Uterus (tissue), 4 donors: ENCODE measurements around the gene IGF2BP2. TPM values are rescaled to one million over a fixed set of nuclear protein-coding genes. Genes with fewer than 3 reads are reported as not detected.
"Not testable (repeated sequence)": the region's sequence is repeated elsewhere in the genome, so short reads cannot be mapped to it uniquely, and the experiment has no call there.

ENCODE experiments used
- DNase-seq, 2 donors: peaks; one replicate each; pipeline ENCODE4 v3.0.0-alpha.2; 2019 to 2020
- H3K27ac ChIP-seq, 2 donors: fragments of 200-600 bp; sonication (generic); 1 replicate in 1 of 2; 2 replicates in 1 of 2; pipeline ENCODE4 v1.5.1; 2016 to 2018
- H3K27me3 ChIP-seq, 2 donors: fragments of 200-600 bp; sonication (generic); one replicate each; pipeline ENCODE4 v1.5.1; 2018 to 2019; ENCODE audit warnings: control low read depth in 1 of 2
- H3K36me3 ChIP-seq, 2 donors: fragments of 200-600 bp; sonication (generic); one replicate each; pipeline ENCODE4 v1.5.1; 2019; ENCODE audit warnings: control low read depth in 1 of 2
- H3K4me1 ChIP-seq, 2 donors: fragments of 200-600 bp; sonication (generic); one replicate each; pipeline ENCODE4 v1.5.1; 2018 to 2019; ENCODE audit warnings: control low read depth in 1 of 2
- H3K4me3 ChIP-seq, 2 donors: fragments of 200-600 bp; sonication (generic); 1 replicate in 1 of 2; 2 replicates in 1 of 2; pipeline ENCODE4 v1.5.1; 2018 to 2019; ENCODE audit warnings: mild to moderate bottlenecking in 1 of 2
- H3K9me3 ChIP-seq, 2 donors: fragments of 200-600 bp; sonication (generic); one replicate each; pipeline ENCODE4 v1.5.1; 2019; ENCODE audit warnings: control low read depth in 1 of 2
- POLR2A ChIP-seq, 2 donors: fragments of 450-650 bp; IDR thresholded peaks; one replicate each; pipeline ENCODE4 v1.6.1; 2016; ENCODE audit warnings: antibody characterized with exemption in 2 of 2, mild to moderate bottlenecking in 1 of 2, moderate library complexity in 1 of 2
- intact Hi-C: fragments of 100-400 bp; cut with DNase I; formaldehyde crosslinking; loops from one replicate; pipeline ENCODE4 v1.15.1; 2023; ENCODE audit warnings: low total_unique reads
- total RNA-seq, 4 donors: library from RNA; depleted of rRNA in 3 of 4; stranded (reverse); fragments of >200 nt in 3 of 4; gene quantifications; one replicate each; pipeline versions ENCODE4 v1.1.0 to v1.2.4, GENCODE V29; 2014 to 2023
- TF ChIP-seq, protein P1 (sequence below), 4 experiments: fragments of 200-600 bp in 2 of 4; fragments of 450-650 bp in 2 of 4; sonication (generic) in 2 of 4; IDR thresholded peaks; one replicate each; pipeline ENCODE4 v1.5.1; 2016 to 2019; ENCODE audit warnings: antibody characterized with exemption in 4 of 4, mild to moderate bottlenecking in 2 of 4, moderate library complexity in 1 of 4
- donor health status: DM: yes; HTN: yes; CAD: no.

Gene IGF2BP2
- total RNA-seq, 4 donors from 2014 or later: 2.9 to 65.6 (median 13.1) TPM

DNA sequence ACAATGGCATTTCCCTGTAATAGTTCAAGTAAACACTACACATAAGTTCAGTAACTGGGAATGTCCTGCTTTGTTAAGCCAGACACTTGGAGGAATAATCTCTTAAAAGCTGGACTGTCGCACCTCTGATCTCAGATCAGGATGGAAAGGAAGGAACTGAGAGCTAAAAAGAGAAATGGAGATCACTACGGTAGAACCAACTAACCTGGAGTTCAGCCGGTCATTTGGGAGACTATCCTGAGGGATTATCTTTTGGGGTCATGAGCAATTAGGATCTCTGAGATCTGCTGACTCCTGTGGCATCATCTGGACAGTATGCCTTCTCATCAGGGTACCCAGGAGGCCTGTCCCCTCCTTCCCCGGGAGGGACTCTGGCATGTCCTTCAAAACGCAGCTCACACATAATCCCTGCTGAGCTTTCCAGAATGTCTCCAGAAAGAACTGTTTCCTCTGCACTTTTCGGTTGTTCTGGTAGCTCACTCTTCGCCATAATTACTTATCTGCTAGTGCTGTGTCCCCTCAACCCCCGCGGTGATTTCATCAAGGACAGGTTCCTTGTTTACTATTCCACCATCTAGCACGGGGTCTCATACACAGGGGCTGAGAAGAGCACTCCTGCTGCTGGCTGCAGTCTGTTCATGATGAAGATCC is 123.1 kb downstream of the IGF2BP2 start:
- H3K27me3 ChIP-seq: no peaks in the 10 kb centered on the region
- no peak overlapping the region for H3K27ac ChIP-seq
- TF ChIP-seq POLR2A (IDR thresholded peaks at IDR 0.05): no peak
- H3K9me3 ChIP-seq: no peaks in the 10 kb centered on the region
- no peak overlapping the region for H3K4me3 ChIP-seq
- H3K36me3 ChIP-seq: no peaks in the 10 kb centered on the region
- no peaks in the 10 kb centered on the region for H3K4me1 ChIP-seq
- no peak for DNase-seq
- intact Hi-C loops: no loop called here

DNA sequence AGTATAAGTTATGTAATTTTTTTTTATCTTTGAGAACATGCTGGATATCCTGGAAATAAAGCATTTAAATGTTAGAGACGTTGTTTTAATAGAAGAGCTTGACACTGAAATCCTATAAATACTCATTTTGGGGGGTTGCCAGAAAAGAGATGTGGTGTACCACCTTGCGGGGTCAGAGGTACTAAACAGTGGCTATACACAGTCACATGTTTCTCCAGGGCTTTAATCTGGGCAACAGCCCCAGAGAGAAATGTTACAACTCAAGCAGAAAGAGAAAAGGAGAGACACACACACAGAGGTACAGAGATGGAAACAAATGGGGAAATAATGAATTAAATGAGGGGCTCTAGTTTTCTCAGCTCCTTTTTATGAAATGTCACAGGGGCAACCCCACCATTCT is 124.9 kb downstream of the IGF2BP2 start:
- TF ChIP-seq, protein P1, sequence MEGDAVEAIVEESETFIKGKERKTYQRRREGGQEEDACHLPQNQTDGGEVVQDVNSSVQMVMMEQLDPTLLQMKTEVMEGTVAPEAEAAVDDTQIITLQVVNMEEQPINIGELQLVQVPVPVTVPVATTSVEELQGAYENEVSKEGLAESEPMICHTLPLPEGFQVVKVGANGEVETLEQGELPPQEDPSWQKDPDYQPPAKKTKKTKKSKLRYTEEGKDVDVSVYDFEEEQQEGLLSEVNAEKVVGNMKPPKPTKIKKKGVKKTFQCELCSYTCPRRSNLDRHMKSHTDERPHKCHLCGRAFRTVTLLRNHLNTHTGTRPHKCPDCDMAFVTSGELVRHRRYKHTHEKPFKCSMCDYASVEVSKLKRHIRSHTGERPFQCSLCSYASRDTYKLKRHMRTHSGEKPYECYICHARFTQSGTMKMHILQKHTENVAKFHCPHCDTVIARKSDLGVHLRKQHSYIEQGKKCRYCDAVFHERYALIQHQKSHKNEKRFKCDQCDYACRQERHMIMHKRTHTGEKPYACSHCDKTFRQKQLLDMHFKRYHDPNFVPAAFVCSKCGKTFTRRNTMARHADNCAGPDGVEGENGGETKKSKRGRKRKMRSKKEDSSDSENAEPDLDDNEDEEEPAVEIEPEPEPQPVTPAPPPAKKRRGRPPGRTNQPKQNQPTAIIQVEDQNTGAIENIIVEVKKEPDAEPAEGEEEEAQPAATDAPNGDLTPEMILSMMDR (IDR thresholded peaks at IDR 0.05): no peak
- TF ChIP-seq POLR2A (IDR thresholded peaks at IDR 0.05): no peak
- intact Hi-C loops: no loop called here
- Histone ChIP-seq H3K36me3 (no peaks in the 10 kb centered on the region), H3K4me3 (no peak overlapping the region), H3K27ac (no peak overlapping the region), H3K9me3 (no peaks in the 10 kb centered on the region), H3K4me1 (no peaks in the 10 kb centered on the region), H3K27me3 (no peaks in the 10 kb centered on the region)
- DNase-seq: no peak

DNA sequence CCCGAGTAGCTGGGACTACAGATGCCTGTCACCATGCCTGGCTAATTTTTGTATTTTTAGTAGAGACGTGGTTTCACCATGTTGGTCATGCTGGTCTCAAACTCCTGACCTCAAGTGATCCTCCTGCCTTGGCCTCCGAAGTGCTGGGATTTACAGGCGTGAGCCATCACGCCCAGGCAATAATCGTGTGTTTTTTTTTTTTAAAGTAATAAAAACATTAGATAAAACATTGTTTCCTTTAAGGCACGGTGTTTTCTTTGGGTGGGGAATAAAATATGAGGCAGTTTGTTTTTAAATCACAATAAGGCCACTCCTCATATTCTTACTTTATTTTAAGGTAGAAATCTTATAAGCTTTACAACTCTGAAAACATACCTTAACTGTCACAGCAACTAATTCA is 127.6 kb downstream of the IGF2BP2 start:
- H3K27me3 ChIP-seq, H3K4me3 ChIP-seq, H3K4me1 ChIP-seq, H3K9me3 ChIP-seq, DNase-seq, intact Hi-C loops, H3K36me3 ChIP-seq, H3K27ac ChIP-seq: not testable (repeated sequence)

DNA sequence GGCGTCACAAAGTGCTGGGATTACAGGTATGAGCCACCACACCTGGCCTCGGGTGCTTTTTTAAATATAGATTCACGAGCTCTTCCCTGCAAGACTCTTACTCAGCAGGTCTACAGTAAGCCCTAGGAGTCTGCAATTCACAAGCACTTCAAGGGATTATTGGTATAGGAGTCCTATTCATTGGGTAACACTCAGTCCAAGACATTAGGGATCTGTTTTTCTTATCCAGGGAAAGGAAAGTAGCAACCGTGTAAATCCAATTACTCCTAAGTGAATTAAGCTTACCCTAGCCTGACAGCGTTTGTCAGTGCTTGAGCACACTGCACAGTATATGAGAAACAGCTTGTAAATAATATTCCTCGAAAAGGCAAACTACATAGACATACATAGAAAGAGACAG is 128.8 kb downstream of the IGF2BP2 start:
- TF ChIP-seq POLR2A (IDR thresholded peaks at IDR 0.05): no peak
- TF ChIP-seq, protein P1 (IDR thresholded peaks at IDR 0.05): no peak
- H3K36me3 ChIP-seq: no peaks in the 10 kb centered on the region
- H3K27ac ChIP-seq: no peak overlapping the region
- H3K27me3 ChIP-seq: no peaks in the 10 kb centered on the region
- intact Hi-C loops: no loop called here
- DNase-seq: no peak
- H3K4me1 ChIP-seq: no peaks in the 10 kb centered on the region
- H3K9me3 ChIP-seq: no peaks in the 10 kb centered on the region
- no peak overlapping the region for H3K4me3 ChIP-seq

DNA sequence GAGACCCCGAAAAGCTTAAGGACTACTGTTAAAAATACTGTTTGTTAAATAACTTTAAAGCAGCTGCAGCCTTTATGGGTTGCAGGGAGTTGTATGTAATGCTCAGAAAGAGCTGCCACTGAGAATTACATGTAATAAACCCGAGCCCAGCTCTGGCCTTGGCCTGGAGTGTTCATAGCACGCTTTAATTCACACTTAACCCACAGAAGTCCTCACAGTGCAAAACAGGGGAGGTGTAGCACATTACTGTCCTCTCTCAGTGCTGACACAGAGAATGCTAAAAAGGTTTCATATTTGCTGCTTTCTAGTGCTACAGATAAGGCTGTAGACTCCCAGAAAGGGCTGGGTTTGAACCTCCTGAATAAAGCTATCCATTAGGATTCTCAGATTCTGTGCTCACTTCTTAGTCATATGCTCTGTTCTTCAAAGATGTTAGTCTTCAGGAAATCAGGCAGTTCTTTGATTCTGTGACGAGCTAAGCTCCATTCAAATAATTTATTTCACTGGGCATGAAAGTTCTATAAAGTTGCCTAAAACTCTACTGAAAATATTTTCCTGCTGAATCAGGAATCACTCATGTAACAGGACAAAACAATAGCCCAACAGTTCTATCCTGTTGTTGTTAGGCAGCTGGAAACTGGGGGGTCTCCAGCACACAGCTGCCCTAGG is 130.7 kb downstream of the IGF2BP2 start:
- no peak for DNase-seq
- H3K27me3 ChIP-seq: no peaks in the 10 kb centered on the region
- H3K4me3 ChIP-seq: no peak overlapping the region
- no peaks in the 10 kb centered on the region for H3K36me3 ChIP-seq
- no peak for TF ChIP-seq POLR2A (IDR thresholded peaks at IDR 0.05)
- TF ChIP-seq, protein P1 (IDR thresholded peaks at IDR 0.05): no peak
- intact Hi-C loops: no loop called here
- no peaks in the 10 kb centered on the region for H3K4me1 ChIP-seq
- H3K9me3 ChIP-seq: no peaks in the 10 kb centered on the region
- peak overlapping the region; percentile 10 to 23 for H3K27ac ChIP-seq

DNA sequence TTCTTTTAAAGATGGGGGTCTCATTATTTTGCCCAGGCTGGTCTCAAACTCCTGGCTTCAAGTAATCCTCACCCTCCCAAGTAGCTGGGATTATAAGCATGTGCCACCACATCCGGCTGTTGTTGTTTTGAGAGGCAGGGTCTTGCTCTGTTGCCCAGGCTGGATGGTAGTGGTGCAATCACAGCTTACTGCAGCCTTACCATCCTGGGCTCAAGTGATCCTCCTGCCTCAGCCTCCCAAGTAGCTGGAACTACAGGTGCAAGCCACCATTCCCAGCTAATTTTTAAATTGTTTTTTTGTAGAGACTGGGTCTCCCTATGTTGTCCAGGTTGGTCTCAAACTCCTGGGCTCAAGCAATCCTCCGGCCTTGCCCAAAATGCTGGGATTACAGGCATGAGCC is 133.2 kb downstream of the IGF2BP2 start:
- no peaks in the 10 kb centered on the region for H3K9me3 ChIP-seq
- no peaks in the 10 kb centered on the region for H3K4me1 ChIP-seq
- no peaks in the 10 kb centered on the region for H3K27me3 ChIP-seq
- DNase-seq: no peak
- H3K4me3 ChIP-seq: no peak overlapping the region
- no peaks in the 10 kb centered on the region for H3K36me3 ChIP-seq
- TF ChIP-seq POLR2A (IDR thresholded peaks at IDR 0.05): no peak
- TF ChIP-seq, protein P1 (IDR thresholded peaks at IDR 0.05): no peak
- intact Hi-C loops: no loop called here
- H3K27ac ChIP-seq: no peak overlapping the region
